OCI-LY1 (cell line): Measurements from ENCODE around the gene STARD3NL.
A peak's percentile ranks its signal among the peaks of the same experiment; 100 is the strongest.

Experiments
- H2AFZ ChIP-seq: fragments of 200-600 bp; sonication (generic), shearing (Covaris generic); 2 replicates; pipeline ENCODE4 v1.6.0; 2014; ENCODE audit warnings: antibody characterized with exemption, mild to moderate bottlenecking, low read length
- H3F3A ChIP-seq: fragments of 200-600 bp; sonication (generic), shearing (Covaris generic); 2 replicates; pipeline ENCODE4 v1.6.0; 2014; ENCODE audit warnings: mild to moderate bottlenecking, antibody characterized with exemption, low read length, moderate library complexity; ENCODE audit not compliant: insufficient read depth
- H3K27ac ChIP-seq: fragments of 200-600 bp; sonication (generic); 2 replicates; pipeline ENCODE4 v1.5.1; 2014; ENCODE audit warnings: low read length, mixed run types, mild to moderate bottlenecking, low read depth; ENCODE audit not compliant: poor library complexity, severe bottlenecking
- H3K27me3 ChIP-seq: fragments of 200-600 bp; sonication (generic); 2 replicates; pipeline ENCODE4 v1.6.0; 2014; ENCODE audit warnings: antibody characterized with exemption, mild to moderate bottlenecking, low read length, moderate library complexity; ENCODE audit not compliant: insufficient read depth
- H3K36me3 ChIP-seq: fragments of 200-600 bp; sonication (generic); 2 replicates; pipeline ENCODE4 v1.6.1; 2014; ENCODE audit warnings: mild to moderate bottlenecking, antibody characterized with exemption, low read length, moderate library complexity, mixed read lengths; ENCODE audit not compliant: insufficient read depth
- H3K4me1 ChIP-seq: fragments of 200-600 bp; sonication (generic); 2 replicates; pipeline ENCODE4 v1.5.1; 2014; ENCODE audit warnings: mild to moderate bottlenecking, low read length, moderate library complexity; ENCODE audit not compliant: insufficient read depth, severe bottlenecking
- H3K4me2 ChIP-seq: fragments of 200-600 bp; sonication (generic), shearing (Covaris generic); 2 replicates; pipeline ENCODE4 v1.6.1; 2014; ENCODE audit warnings: low read length
- H3K4me3 ChIP-seq: fragments of 200-600 bp; sonication (generic); 2 replicates; pipeline ENCODE4 v1.5.1; 2014; ENCODE audit warnings: low read length, low read depth, mild to moderate bottlenecking, mixed read lengths; ENCODE audit not compliant: poor library complexity, severe bottlenecking
- H3K79me2 ChIP-seq: fragments of 200-600 bp; shearing (Covaris generic); 2 replicates; pipeline ENCODE4 v1.6.1; 2016; ENCODE audit warnings: mixed run types, low read length, mixed read lengths; ENCODE audit not compliant: insufficient read depth
- H3K9ac ChIP-seq: fragments of 200-600 bp; sonication (generic), shearing (Covaris generic); 2 replicates; pipeline ENCODE4 v1.6.1; 2014; ENCODE audit warnings: mild to moderate bottlenecking, low read length, mixed read lengths
- H3K9me2 ChIP-seq: fragments of 200-600 bp; sonication (generic), shearing (Covaris generic); 2 replicates; pipeline ENCODE4 v1.6.1; 2014; ENCODE audit warnings: low read depth, mild to moderate bottlenecking, low read length, mixed read lengths
- H3K9me3 ChIP-seq: fragments of 200-600 bp; shearing (Covaris generic); 2 replicates; pipeline ENCODE4 v1.6.1; 2014; ENCODE audit warnings: low read length, mixed read lengths
- H4K20me1 ChIP-seq: fragments of 200-600 bp; sonication (generic), shearing (Covaris generic); 2 replicates; pipeline ENCODE4 v1.6.0; 2016; ENCODE audit warnings: mild to moderate bottlenecking, low read length; ENCODE audit not compliant: insufficient read depth
- EZH2 ChIP-seq: fragments of 200-600 bp; sonication (generic), shearing (Covaris generic); IDR thresholded peaks from 2 replicates; pipeline ENCODE4 v1.8.0; 2017; ENCODE audit warnings: borderline replicate concordance, mixed run types, mild to moderate bottlenecking, antibody characterized with exemption, low read length, moderate library complexity, mixed read lengths
- TF ChIP-seq, protein P1 (sequence below): fragments of 200-600 bp; sonication (generic), shearing (Covaris generic); IDR thresholded peaks from 2 replicates; pipeline ENCODE4 v1.5.1; 2017; ENCODE audit warnings: mild to moderate bottlenecking, antibody characterized with exemption, low read length, moderate library complexity, mixed read lengths

STARD3NL gene

DNA sequence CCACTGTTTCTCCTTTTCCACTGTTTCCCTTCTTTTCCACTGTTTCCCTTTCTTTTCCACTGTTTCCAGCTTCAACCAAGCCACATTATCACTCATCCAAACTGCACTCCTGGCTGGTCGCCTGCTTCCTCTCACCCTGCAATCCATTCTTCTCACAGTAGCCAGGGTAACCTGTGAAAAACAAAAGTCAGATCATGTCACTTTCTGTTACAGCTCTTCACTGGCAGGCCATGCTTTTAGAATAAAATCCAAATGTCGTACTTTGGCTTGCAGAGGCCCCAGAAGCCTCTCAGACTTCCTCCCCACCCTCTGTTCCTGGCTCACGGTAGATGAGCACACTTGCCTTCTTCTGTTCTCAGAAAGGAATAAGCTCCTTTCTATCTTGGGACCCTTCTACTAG lies 33.9 kb downstream of the STARD3NL start:
- Histone ChIP-seq H3K9ac (no peak overlapping the region), H3K4me3 (no peak overlapping the region), H3K36me3 (no peaks in the 10 kb centered on the region; the same call in 1 of the 2 replicates), H3K27ac (no peak overlapping the region), H3K4me2 (no peak overlapping the region), H3K4me1 (peaks cover 4% of the 10 kb centered on the region), H4K20me1 (no peaks in the 10 kb centered on the region), H3K9me3 (no peaks in the 10 kb centered on the region), H3K9me2 (no peaks in the 10 kb centered on the region), H3F3A (no peaks in the 10 kb centered on the region), H3K27me3 (no peaks in the 10 kb centered on the region), H3K79me2 (no peaks in the 10 kb centered on the region), H2AFZ (no peak overlapping the region)
- TF ChIP-seq EZH2 = no peak
- TF ChIP-seq, protein P1, sequence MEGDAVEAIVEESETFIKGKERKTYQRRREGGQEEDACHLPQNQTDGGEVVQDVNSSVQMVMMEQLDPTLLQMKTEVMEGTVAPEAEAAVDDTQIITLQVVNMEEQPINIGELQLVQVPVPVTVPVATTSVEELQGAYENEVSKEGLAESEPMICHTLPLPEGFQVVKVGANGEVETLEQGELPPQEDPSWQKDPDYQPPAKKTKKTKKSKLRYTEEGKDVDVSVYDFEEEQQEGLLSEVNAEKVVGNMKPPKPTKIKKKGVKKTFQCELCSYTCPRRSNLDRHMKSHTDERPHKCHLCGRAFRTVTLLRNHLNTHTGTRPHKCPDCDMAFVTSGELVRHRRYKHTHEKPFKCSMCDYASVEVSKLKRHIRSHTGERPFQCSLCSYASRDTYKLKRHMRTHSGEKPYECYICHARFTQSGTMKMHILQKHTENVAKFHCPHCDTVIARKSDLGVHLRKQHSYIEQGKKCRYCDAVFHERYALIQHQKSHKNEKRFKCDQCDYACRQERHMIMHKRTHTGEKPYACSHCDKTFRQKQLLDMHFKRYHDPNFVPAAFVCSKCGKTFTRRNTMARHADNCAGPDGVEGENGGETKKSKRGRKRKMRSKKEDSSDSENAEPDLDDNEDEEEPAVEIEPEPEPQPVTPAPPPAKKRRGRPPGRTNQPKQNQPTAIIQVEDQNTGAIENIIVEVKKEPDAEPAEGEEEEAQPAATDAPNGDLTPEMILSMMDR = no peak

DNA sequence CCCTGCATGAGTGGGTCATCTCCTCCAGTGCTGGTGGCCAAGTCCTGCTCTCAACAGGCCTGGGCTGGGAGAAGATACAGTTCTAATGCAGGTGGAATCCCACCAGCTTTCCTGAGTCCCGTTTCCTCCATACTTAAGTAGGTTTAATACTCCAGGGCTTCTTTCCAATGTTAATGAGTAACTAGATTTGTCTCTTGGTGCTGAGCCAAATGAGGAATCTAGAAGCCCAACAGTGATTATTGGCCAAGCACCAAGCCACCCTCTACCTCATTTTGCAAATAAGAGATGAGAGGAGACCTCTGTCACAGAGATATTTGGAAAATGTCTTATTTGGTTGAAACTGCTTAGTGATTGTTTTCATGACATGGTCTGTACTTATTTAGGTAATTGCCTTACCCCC lies 37.1 kb downstream of the STARD3NL start:
- TF ChIP-seq, protein P1 = no peak
- TF ChIP-seq EZH2 = no peak
- Histone ChIP-seq H4K20me1 (no peaks in the 10 kb centered on the region), H3K4me1 (peaks cover 4% of the 10 kb centered on the region), H3K4me3 (no peak overlapping the region), H3K79me2 (no peaks in the 10 kb centered on the region), H3F3A (no peaks in the 10 kb centered on the region), H3K9ac (no peak overlapping the region), H3K9me2 (no peaks in the 10 kb centered on the region), H3K36me3 (peaks cover 6% of the 10 kb centered on the region; the same call in 1 of the 2 replicates), H3K9me3 (no peaks in the 10 kb centered on the region), H2AFZ (no peak overlapping the region), H3K27me3 (no peaks in the 10 kb centered on the region), H3K4me2 (no peak overlapping the region), H3K27ac (no peak overlapping the region)

DNA sequence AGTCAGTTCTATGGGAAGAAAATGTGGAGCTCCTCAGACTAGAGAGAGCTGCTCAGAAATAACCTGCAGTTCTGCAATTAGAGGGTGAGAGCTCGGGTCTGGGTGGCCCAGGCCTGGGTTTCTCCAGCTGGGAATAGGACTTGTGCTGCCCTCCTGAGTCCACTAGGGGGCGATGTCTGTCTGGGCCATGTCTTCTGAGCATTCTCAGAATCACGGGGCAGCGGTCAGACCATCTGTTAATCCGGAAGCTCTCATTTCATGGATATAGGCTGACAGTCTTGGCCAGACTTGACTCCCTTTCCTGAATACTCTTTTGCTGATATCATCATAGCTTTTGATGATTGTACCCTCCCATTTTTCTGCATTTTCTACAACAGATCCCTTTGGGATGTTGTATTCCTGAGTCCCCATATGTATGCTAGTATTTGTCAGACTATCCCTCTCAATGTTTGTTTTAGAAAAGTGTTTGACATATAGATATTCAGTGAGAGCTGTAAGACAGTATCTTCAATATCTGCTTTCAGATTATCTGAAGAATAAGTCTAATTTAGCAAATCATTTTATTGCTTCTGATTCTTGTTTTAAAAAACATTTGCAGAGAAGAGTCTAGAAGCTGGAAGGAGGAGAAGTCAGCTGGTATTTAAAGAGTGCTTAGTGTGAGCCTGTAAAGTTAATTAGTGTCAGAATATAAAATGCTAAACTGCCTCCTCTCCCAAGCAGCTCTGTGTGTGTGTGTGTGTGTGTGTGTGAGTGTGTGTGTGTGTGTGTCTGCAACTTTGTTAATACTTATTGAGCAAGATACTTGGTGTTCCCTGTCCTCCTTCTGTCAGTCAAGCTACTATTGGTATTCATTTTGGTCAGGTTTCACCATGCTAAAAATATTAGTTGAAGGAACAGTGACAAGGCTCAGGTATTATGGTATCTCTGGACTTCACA lies 38.0 kb downstream of the STARD3NL start:
- Histone ChIP-seq H3K9me3 (no peaks in the 10 kb centered on the region), H3K27me3 (no peaks in the 10 kb centered on the region), H3K4me3 (no peak overlapping the region), H3K9ac (no peak overlapping the region), H4K20me1 (no peaks in the 10 kb centered on the region), H3K4me1 (peaks cover 4% of the 10 kb centered on the region), H2AFZ (no peak overlapping the region), H3K36me3 (peaks cover 12% of the 10 kb centered on the region; the same call in 1 of the 2 replicates), H3K9me2 (no peaks in the 10 kb centered on the region), H3F3A (no peaks in the 10 kb centered on the region), H3K4me2 (no peak overlapping the region), H3K27ac (no peak overlapping the region), H3K79me2 (no peaks in the 10 kb centered on the region)
- TF ChIP-seq, protein P1 = peak; percentile 99
- no peak for TF ChIP-seq EZH2
